Activated T-cell treated with anti-CD3 and anti-CD28 coated beads for 48 hours (primary cell): ENCODE data around the gene UVRAG.

Source experiments
- DNase-seq: peaks from one replicate; pipeline ENCODE4 v3.0.0-alpha.2; 2020; ENCODE audit warnings: low read depth

UVRAG gene

DNA sequence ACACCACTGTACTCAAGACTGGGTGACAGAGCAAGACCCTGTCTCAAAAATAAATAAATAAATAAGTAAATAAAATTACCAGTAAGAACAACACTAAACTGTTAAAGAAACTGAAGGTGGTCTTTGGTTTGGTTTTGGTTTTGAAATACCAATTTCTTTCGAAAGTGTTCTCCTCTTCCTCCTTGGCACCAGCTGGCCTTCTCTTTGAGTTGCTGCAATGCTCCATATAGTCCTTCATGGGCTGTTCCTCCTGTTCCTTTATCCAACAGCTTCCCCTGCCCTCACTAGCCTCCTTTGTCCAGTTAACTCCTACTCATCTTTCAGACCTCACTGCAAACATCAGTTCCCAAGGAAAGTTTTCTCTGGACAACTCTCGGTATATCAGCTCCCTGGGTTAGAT, 5.0 kb upstream of the UVRAG start:
- no peak for DNase-seq

- DNase-seq, result no peak
Observed at GRCh38 chr11:75810637-75811390, 4.2 kb upstream of the UVRAG start.

DNA sequence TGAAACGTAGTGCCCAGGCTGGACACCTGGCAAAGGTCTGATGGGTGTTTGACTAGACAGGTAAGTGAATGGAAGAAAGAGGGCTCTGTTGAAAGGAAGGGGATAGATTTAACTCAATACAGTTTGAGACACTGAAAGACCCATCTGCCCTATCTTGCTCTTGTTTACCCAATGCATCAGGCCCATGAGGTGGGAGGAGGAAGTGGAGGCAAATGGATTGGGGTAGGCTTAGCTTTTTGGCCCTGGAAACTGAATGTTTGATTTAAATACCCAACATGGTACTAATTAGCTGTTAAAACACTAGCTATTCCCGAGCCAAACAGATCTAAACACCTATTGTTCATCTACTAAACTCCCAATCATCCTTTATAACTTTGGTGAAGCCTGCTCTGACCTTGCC, 3.5 kb upstream of the UVRAG start:
- DNase-seq, result no peak

DNA sequence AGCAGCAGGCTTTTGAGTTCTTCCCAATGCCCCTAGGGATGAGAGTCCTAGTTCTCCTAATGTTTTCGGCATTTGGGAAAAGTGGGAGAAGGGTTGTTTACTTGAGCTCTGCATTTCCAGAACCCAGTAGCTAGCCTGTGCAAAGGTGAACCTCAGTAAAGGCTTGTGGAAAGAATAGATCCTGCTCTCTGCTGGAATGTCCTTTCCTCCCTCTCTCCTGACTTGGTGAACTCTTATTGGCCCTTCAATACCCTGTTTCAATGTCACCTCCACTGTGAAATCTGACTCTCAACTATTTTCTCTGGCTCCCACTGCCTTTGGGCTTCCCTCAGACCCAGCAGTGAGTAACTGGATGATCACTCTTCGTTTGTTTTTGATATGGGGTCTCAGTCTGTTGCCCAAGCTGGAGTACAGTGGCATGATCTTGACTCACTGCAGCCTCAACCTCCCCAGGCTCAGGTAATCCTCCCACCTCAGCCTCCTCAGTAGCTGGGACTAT, 2.4 kb upstream of the UVRAG start:
- DNase-seq, result no peak

DNA sequence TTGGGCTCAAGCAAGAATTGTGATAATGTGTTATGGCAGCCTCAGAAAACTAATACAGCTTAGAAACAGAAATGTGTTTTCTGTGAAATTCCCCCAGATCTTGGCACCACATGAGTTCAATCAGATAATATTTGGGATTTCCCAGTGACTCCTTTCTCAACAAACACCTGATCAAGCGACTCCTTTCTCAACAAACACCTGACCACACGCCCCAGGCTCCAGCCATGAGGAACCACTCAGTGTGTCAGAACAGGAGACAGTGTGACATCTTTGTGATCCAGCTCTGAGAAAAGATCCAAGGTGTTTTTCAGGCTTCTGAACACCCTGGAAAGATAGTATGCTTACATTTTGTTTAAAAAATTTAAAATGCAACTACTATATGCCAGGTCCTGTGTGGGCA, 1.9 kb upstream of the UVRAG start:
- DNase-seq, result no peak

DNA sequence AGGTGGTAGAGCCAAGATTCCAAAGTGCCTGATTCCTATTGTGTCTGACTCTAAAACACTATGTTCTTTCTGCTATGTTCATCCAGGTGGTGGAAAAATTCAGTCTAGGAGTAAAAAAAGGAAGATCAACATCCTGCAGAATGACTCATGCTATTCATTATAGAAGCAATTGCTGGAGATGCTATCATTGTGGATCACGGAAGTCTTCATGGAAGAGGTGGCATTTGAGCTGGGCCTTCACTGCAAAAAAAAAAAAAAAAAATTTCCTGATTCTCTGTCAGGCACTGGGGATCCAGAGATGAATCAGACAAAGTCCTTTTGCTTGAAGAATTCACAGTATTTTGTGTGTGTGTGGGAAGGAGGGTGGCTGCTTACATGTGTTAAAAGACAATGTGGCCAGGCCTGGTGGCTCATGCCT, 1.4 kb upstream of the UVRAG start:
- no peak for DNase-seq

DNA sequence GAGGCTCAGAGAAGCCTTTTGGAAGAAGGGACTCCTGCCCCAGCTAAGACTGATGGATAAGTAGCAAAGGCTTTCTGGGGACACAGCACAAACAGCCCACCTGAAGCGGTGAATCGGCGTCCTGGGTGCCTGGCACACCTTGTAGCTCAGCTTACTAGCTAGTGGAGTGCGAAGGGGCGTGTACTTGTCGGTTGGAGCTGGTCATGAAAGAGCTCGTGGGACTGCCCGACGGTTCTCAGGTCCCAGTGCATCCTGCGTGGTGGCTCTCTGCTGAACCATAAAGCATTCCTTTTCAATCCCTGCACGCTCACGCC, 690 bp upstream of the UVRAG start:
- DNase-seq, result no peak

GRCh38 chr11:75815345-75816168, 547 bp downstream of the UVRAG start:
- DNase-seq, result peak; percentile 25

DNA sequence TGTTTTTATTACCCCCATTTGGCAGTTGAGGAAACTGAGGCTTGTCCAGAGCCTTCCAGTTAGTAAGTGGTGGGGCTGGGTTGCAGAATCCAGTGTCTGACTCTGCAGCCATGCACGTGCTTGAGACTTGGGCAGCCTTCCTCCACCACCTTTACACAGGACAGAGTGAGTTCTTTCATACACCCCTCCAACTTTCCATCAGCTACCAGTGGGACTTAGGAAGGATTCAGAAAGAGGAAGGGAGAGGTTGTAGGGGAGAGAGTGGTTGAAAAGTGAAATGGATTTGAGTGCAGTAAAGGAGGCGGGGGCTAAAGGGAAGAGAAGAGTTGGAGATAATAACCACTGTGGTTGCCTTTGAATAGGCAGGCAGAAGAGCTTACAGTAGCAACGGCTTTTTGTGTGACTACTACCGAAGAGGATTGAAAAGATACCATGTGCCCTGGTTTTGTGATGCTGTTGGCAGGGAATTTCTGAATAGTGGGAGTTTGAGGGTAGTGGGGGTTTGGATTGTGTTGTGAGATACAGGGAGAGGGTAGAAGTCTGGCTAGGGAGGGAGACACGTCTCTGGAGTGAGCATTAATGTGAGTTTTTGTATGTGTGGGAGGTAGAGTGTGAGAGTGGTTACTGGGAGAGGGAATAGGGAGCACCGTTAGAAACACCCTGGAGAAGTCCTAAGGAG, 1.7 kb downstream of the UVRAG start:
- no peak for DNase-seq

GRCh38 chr11:75820645-75821044, 5.6 kb downstream of the UVRAG start:
- DNase-seq, result no peak

- DNase-seq, result no peak
Observed at GRCh38 chr11:75821202-75821601, 6.2 kb downstream of the UVRAG start.

DNA sequence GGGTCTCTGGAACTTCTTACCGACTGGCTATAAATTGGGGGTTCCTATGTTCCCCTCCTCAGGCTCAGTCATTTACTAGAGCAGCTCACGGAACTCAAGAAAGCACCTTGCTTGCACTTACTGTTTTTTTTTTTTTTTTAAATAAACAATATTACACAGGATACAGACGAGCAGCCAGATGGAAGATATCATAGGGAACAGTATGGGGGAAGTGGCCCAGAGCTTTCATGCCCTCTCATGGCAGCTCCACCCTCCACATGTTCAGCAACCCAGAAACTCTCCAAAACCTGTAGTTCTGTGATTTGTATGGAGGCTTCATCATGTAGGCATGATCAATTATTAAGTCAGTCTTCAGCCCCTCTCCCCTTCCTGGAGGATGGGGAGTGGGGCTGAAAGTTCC, 7.5 kb downstream of the UVRAG start:
- no peak for DNase-seq

GRCh38 chr11:75823415-75823814, 8.4 kb downstream of the UVRAG start:
- DNase-seq, result no peak

- no peak for DNase-seq
Observed at GRCh38 chr11:75823946-75824345, 8.9 kb downstream of the UVRAG start.

GRCh38 chr11:75826461-75827230, 11.6 kb downstream of the UVRAG start:
- no peak for DNase-seq

GRCh38 chr11:75827562-75827961, 12.6 kb downstream of the UVRAG start:
- DNase-seq, result no peak

DNA sequence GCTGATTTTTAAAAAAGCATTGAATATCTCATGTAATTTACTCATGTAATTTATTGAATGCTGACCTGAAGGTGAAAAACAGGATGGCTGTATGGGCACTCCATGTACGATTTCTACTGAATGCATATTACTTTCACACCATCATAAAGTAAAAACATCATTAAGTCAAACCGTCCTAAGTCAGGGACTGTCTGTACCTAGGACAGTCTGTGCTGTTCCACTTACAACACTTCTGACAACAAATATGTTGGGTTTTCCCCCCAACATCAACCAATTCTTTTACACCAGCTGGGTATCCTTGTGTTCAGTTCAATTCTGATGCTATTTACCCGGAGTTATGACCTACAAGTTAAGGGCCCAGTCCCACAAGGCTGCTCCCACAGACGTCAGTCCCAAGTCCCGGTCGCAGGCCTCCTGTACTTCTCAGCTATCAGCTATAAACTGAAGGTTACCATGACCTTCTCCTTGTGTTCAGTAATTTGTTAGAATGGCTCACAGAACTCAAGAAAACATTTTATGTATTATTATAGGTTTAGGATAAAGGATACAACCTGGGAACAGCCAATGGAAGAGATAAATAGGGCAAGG, 17.0 kb downstream of the UVRAG start:
- no peak for DNase-seq

GRCh38 chr11:75834728-75835127, 19.7 kb downstream of the UVRAG start:
- DNase-seq, result no peak

DNA sequence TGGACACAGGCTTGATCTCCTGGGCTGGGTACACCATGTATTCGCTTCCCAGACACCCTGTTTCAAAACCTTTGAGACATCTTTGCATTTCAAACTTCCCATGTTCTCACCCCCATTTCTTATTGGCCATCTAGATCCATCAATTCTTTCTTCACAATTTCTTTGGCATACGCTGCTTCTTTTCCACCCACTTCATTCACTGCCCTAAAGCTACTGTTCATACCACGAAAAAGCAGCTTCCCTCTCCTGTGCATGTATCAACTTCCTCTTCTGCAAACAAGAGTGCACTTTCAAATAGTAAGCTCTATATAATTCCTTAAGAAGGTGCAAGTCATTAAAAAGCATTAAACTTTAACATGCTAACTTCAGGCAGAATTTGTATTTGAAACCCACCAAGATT, 21.4 kb downstream of the UVRAG start:
- no peak for DNase-seq

DNA sequence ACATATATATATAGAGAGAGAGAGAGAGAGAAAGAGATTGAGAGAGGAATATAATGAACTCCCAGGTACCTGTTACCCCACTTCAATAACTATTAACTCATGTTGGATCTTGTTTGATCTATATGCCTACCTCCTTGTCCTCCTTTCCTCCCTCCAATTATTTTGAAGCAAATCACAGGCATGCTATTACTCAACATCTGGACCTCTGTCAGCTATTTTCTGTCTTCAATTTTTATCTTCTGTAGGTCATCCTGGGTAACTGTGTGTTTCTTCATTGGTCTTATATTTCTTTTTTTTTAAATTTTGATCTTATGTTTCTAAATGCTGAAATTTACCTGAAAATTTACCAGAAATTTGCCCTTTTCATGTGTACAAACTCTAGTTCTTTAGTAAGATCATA, 24.8 kb downstream of the UVRAG start:
- DNase-seq, result no peak

- DNase-seq, result no peak
Observed at GRCh38 chr11:75840522-75840921, 25.5 kb downstream of the UVRAG start.

DNA sequence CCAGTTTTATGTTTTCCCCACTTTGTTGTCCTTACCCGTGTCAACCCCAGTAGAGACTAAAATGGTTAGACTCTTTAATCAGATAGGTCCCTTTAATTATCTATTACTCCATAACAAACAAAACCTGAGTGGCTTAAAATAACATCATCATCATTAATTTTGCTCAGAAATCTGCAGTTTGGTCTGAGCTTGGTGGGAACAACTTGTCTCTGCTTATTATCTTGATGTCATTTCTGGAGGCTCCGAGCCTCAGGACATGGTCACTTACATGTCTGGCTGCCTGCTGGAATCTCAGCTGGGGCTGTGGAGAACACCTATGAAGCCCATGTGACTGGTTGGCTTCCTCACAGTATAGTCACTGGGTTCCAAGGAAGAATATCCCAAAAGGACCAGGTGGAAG, 26.7 kb downstream of the UVRAG start:
- DNase-seq, result no peak
